Stomach (tissue), 9 donors: ENCODE measurements around the gene HELZ2. TPM values are rescaled to one million over a fixed set of nuclear protein-coding genes. Genes with fewer than 3 reads are reported as not detected.
A peak's percentile ranks its signal among the peaks of the same experiment; 100 is the strongest.

Source experiments
- DNase-seq, 2 donors: peaks; one replicate each; pipeline versions ENCODE4 v3.0.0 to v3.0.0-alpha.2; 2013 to 2019
- H3K27ac ChIP-seq, 5 donors: fragments of 200-600 bp in 4 of 5; sonication (generic) in 4 of 5; one replicate each; pipeline ENCODE4 v1.5.1; 2013 to 2019; ENCODE audit warnings: mild to moderate bottlenecking in 1 of 5, moderate library complexity in 1 of 5
- H3K27me3 ChIP-seq, 3 donors: fragments of 200-600 bp; sonication (generic); one replicate each; pipeline ENCODE4 v1.5.1; 2017 to 2019; ENCODE audit warnings: mixed run types in 1 of 3
- H3K36me3 ChIP-seq, 4 donors: fragments of 200-600 bp; sonication (generic); 1 replicate in 3 of 4; 2 replicates in 1 of 4; pipeline ENCODE4 v1.5.1; 2016 to 2019
- H3K4me1 ChIP-seq, 4 donors: fragments of 200-600 bp; sonication (generic); one replicate each; pipeline ENCODE4 v1.5.1; 2016 to 2019
- H3K4me3 ChIP-seq, 4 donors: fragments of 200-600 bp; sonication (generic) in 3 of 4; one replicate each; pipeline ENCODE4 v1.5.1; 2016 to 2019; ENCODE audit warnings: mild to moderate bottlenecking in 1 of 4
- H3K9me3 ChIP-seq, 4 donors: fragments of 200-600 bp; sonication (generic); one replicate each; pipeline ENCODE4 v1.5.1; 2016 to 2019
- EP300 ChIP-seq: sonication (generic); formaldehyde crosslinking; IDR thresholded peaks from one replicate; pipeline ENCODE4 v1.6.1; 2017; ENCODE audit warnings: antibody characterized with exemption
- POLR2A ChIP-seq, 4 donors: fragments of 450-650 bp; IDR thresholded peaks; one replicate each; pipeline ENCODE4 v1.6.1; 2016; ENCODE audit warnings: antibody characterized with exemption in 4 of 4, control low read depth in 2 of 4, mild to moderate bottlenecking in 1 of 4, moderate library complexity in 1 of 4
- POLR2AphosphoS5 ChIP-seq, 3 donors: sonication (generic); formaldehyde crosslinking; IDR thresholded peaks; one replicate each; pipeline ENCODE4 v1.6.1; 2016; ENCODE audit warnings: antibody characterized with exemption in 3 of 3
- WGBS, 5 donors: extraction: QIAGEN DNeasy Blood & Tissue Kit in 3 of 5; methylation state at CpG; one replicate each; pipeline versions ENCODE4 v1.1.5 to v1.1.7; 2013 to 2018; 5-methylcytosine and 5-hydroxymethylcytosine counted together
- intact Hi-C: fragments of 100-400 bp; cut with DNase I; formaldehyde crosslinking; loops from one replicate; pipeline ENCODE4 v1.15.1; 2023; ENCODE audit warnings: low total_unique reads
- polyA plus RNA-seq, 3 donors: library from polyadenylated mRNA; stranded (reverse); fragments of 200-250 nt; gene quantifications; one replicate each; pipeline ENCODE4 v1.2.3, GENCODE V29; 2013
- total RNA-seq, 5 donors: library from RNA; depleted of rRNA; stranded (reverse); fragments of >200 nt; gene quantifications; one replicate each; pipeline versions ENCODE4 v1.1.0 to v1.2.3, GENCODE V29; 2014 to 2016
- TF ChIP-seq, protein P1 (sequence below), 7 experiments: fragments of 450-650 bp in 4 of 7; fragments of 200-600 bp in 3 of 7; sonication (generic) in 3 of 7; IDR thresholded peaks; one replicate each; pipeline ENCODE4 v1.5.1; 2016 to 2019; ENCODE audit warnings: antibody characterized with exemption in 7 of 7, control low read depth in 2 of 7, mild to moderate bottlenecking in 1 of 7
- donor health status: healthy with polysubstance abuse.
- donor health status: Bipolar disorder and iron deficiency.
- donor health status: healthy.

The HELZ2 gene
- total and polyA plus RNA-seq, 8 donors = 4.4 to 95.5 (median 30.1) TPM

- intact Hi-C loops = no loop called here
- 4 to 8% (median 5%) methylated on average over 12 to 37 of the region's 37 CpGs for WGBS, 5 donors
- H3K36me3 ChIP-seq = peaks cover 3 to 10% (median 5%) of the 10 kb centered on the region in 4 donors
Observed at GRCh38 chr20:63553251-63553932, 20.6 kb downstream of the HELZ2 start.

GRCh38 chr20:63552481-63553249 is 21.4 kb downstream of the HELZ2 start:
- Histone ChIP-seq H3K27ac (peak overlapping the region in 1 of 5 donors; percentile 10), H3K9me3 (no peaks in the 10 kb centered on the region), H3K36me3 (peaks cover 0 to 3% (median 0%) of the 10 kb centered on the region in 4 donors), H3K27me3 (peaks cover 0 to 65% (median 0%) of the 10 kb centered on the region in 3 donors), H3K4me3 (peak overlapping the region in 1 of 4 donors; percentile 73), H3K4me1 (peaks cover 8 to 26% (median 23%) of the 10 kb centered on the region in 4 donors)
- intact Hi-C loops = no loop called here
- no peak for TF ChIP-seq POLR2A (IDR thresholded peaks at IDR 0.05)
- TF ChIP-seq, protein P1, sequence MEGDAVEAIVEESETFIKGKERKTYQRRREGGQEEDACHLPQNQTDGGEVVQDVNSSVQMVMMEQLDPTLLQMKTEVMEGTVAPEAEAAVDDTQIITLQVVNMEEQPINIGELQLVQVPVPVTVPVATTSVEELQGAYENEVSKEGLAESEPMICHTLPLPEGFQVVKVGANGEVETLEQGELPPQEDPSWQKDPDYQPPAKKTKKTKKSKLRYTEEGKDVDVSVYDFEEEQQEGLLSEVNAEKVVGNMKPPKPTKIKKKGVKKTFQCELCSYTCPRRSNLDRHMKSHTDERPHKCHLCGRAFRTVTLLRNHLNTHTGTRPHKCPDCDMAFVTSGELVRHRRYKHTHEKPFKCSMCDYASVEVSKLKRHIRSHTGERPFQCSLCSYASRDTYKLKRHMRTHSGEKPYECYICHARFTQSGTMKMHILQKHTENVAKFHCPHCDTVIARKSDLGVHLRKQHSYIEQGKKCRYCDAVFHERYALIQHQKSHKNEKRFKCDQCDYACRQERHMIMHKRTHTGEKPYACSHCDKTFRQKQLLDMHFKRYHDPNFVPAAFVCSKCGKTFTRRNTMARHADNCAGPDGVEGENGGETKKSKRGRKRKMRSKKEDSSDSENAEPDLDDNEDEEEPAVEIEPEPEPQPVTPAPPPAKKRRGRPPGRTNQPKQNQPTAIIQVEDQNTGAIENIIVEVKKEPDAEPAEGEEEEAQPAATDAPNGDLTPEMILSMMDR (IDR thresholded peaks at IDR 0.05) = no peak
- DNase-seq = peak in 1 of 2 donors; percentile 57
- WGBS, 5 donors = 30 to 45% (median 36%) methylated on average over 15 of the region's 15 CpGs

More at GRCh38 chr20:63553251-63553932, 20.6 kb downstream of the HELZ2 start:
- H3K9me3 ChIP-seq = no peaks in the 10 kb centered on the region
- H3K27me3 ChIP-seq = peaks cover 0 to 58% (median 0%) of the 10 kb centered on the region in 3 donors
- H3K4me1 ChIP-seq = peaks cover 8 to 23% (median 22%) of the 10 kb centered on the region in 4 donors
- DNase-seq = peak; percentile 85 to 90
- H3K27ac ChIP-seq = peak overlapping the region; percentile 4 to 60 (median 45)
- TF ChIP-seq, protein P1 (IDR thresholded peaks at IDR 0.05) = no peak
- TF ChIP-seq EP300 (no peak), POLR2AphosphoS5 (IDR thresholded peaks at IDR 0.05) (no peak), POLR2A (IDR thresholded peaks at IDR 0.05) (no peak)
- H3K4me3 ChIP-seq = peak overlapping the region; percentile 54 to 73 (median 59)

GRCh38 chr20:63551068-63551467 is 23.0 kb downstream of the HELZ2 start:
- Histone ChIP-seq H3K36me3 (no peaks in the 10 kb centered on the region), H3K27ac (no peak overlapping the region), H3K4me1 (peaks cover 8 to 31% (median 23%) of the 10 kb centered on the region in 4 donors), H3K9me3 (no peaks in the 10 kb centered on the region), H3K27me3 (peaks cover 0 to 81% (median 4%) of the 10 kb centered on the region in 3 donors), H3K4me3 (no peak overlapping the region)
- DNase-seq = no peak
- TF ChIP-seq POLR2AphosphoS5 (IDR thresholded peaks at IDR 0.05) (no peak), POLR2A (IDR thresholded peaks at IDR 0.05) (no peak), EP300 (no peak)
- TF ChIP-seq, protein P1 (IDR thresholded peaks at IDR 0.05) = no peak
- intact Hi-C loops = no loop called here
- WGBS, 5 donors = 40 to 59% (median 50%) methylated on average over 8 to 9 of the region's 9 CpGs

DNA sequence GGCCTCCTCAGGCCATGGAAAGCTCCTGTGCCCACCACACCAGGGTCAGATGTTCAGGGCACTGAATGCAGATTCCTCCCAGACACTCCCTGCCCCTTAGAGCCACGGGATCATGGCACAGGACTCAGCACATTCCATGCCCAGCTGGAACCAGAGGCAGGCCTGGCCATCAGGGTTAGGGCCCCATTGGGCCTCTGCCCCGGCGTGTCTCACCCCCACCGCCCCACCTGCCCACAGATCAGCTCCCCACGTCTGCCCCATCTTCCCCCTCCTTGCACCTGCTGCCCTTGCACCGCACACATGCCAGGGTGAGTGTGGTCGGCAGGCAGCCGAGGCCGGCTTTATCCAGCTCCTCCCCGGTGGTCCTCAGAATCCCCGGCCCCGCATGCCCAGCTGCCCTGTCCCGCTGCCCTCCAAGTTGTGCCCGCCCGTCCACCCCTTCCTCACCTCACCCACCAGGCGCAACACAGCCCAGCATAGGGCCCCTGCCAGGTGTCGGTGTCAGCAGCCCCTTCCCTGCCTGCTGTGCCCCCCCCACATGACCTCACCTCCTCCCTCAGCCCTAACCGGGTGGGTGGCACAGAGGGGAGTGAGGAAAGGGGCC is 24.3 kb downstream of the HELZ2 start:
- 78 to 85% (median 81%) methylated on average over 18 of the region's 18 CpGs for WGBS, 5 donors
- Histone ChIP-seq H3K4me3 (no peak overlapping the region), H3K36me3 (no peaks in the 10 kb centered on the region), H3K27ac (no peak overlapping the region), H3K27me3 (peaks cover 0 to 92% (median 4%) of the 10 kb centered on the region in 3 donors), H3K9me3 (no peaks in the 10 kb centered on the region), H3K4me1 (peaks cover 8 to 28% (median 21%) of the 10 kb centered on the region in 4 donors)
- TF ChIP-seq, protein P1 (IDR thresholded peaks at IDR 0.05) = no peak
- no peak for TF ChIP-seq EP300
- TF ChIP-seq POLR2AphosphoS5 (IDR thresholded peaks at IDR 0.05) = no peak
- no peak for TF ChIP-seq POLR2A (IDR thresholded peaks at IDR 0.05)
- intact Hi-C loops = no loop called here
- DNase-seq = no peak
